PC-3 (cell line): ENCODE data around the gene SULT1B1. TPM values are rescaled to one million over a fixed set of nuclear protein-coding genes. Genes with fewer than 3 reads are reported as not detected.
A peak's percentile ranks its signal among the peaks of the same experiment; 100 is the strongest.

ENCODE experiments used
- ATAC-seq: fragments of 200-7000 bp; cut with Tn5 transposase; 2 replicates; pipeline ENCODE4 v1.9.1; 2020; ENCODE audit warnings: mild to moderate bottlenecking, moderate library complexity
- BruUV-seq: library from RNA; stranded (reverse); fragments of 400-500 nt; replicated peaks from 2 replicates; lab custom pipeline; 2021; lab: Mats Ljungman, UMichigan
- CTCF ChIA-PET: fragments of 300-600 bp; sonication (Branson Sonifier 250); formaldehyde crosslinking; loops from one replicate; lab custom pipeline; 2022; ENCODE audit warnings: antibody characterized with exemption; lab: Charles Lee
- POLR2A ChIA-PET: fragments of 300-600 bp; sonication (Branson Sonifier 250); formaldehyde crosslinking; loops from one replicate; lab custom pipeline; 2022; ENCODE audit warnings: antibody characterized with exemption; ENCODE audit not compliant: unreplicated experiment; lab: Charles Lee
- DNase-seq: peaks from one replicate; pipeline ENCODE4 v3.0.0-alpha.2; 2015
- H2AFZ ChIP-seq: fragments of 300-600 bp; sonication (generic); 2 replicates; pipeline ENCODE4 v1.6.0; 2016; ENCODE audit warnings: antibody characterized with exemption, low read length
- H3F3A ChIP-seq: fragments of 300-600 bp; sonication (generic); one replicate; pipeline ENCODE4 v1.6.0; 2017; ENCODE audit warnings: antibody characterized with exemption, low read length, control low read depth, mild to moderate bottlenecking; ENCODE audit not compliant: unreplicated experiment
- H3K27ac ChIP-seq: fragments of 300-600 bp; sonication (generic); 2 replicates; pipeline ENCODE4 v1.5.1; 2016; ENCODE audit warnings: mild to moderate bottlenecking, low read length
- H3K27me3 ChIP-seq: fragments of 300-600 bp; sonication (generic); 2 replicates; pipeline ENCODE4 v1.6.1; 2016; ENCODE audit warnings: low read length, mixed read lengths
- H3K36me3 ChIP-seq: fragments of 300-600 bp; sonication (generic); 2 replicates; pipeline ENCODE4 v1.6.1; 2016; ENCODE audit warnings: low read depth, mixed run types, low read length, mixed read lengths
- H3K4me1 ChIP-seq: fragments of 300-600 bp; sonication (generic); 2 replicates; pipeline ENCODE4 v1.5.1; 2016; ENCODE audit warnings: low read length; ENCODE audit not compliant: insufficient read depth
- H3K4me2 ChIP-seq: fragments of 300-600 bp; sonication (generic); 2 replicates; pipeline ENCODE4 v1.6.0; 2016; ENCODE audit warnings: low read length
- H3K4me3 ChIP-seq: fragments of 300-600 bp; sonication (generic); 2 replicates; pipeline ENCODE4 v1.5.1; 2016; ENCODE audit warnings: mild to moderate bottlenecking, low read length, mixed read lengths
- H3K79me2 ChIP-seq: fragments of 300-600 bp; sonication (generic); 2 replicates; pipeline ENCODE4 v1.6.1; 2017; ENCODE audit warnings: low read length, mixed read lengths
- H3K9ac ChIP-seq: fragments of 300-600 bp; sonication (generic); 2 replicates; pipeline ENCODE4 v1.6.0; 2016; ENCODE audit warnings: mild to moderate bottlenecking, low read length
- H3K9me2 ChIP-seq: fragments of 300-600 bp; sonication (generic); replicated peaks from 2 replicates; pipeline ENCODE4 v1.6.1; 2016; ENCODE audit warnings: mixed run types, low read length, mixed read lengths
- H3K9me3 ChIP-seq: fragments of 300-600 bp; sonication (generic); 2 replicates; pipeline ENCODE4 v1.6.1; 2016; ENCODE audit warnings: low read length, mixed read lengths
- H4K20me1 ChIP-seq: fragments of 300-600 bp; sonication (generic); 2 replicates; pipeline ENCODE4 v1.6.1; 2016; ENCODE audit warnings: low read length, mixed read lengths
- CTCF ChIP-seq: fragments of 300-600 bp; sonication (generic); conservative IDR thresholded peaks from 2 replicates; pipeline ENCODE4 v1.5.1; 2017; ENCODE audit warnings: antibody characterized with exemption, low read depth, mild to moderate bottlenecking, low read length
- EZH2 ChIP-seq: fragments of 300-600 bp; sonication (generic); IDR thresholded peaks from one replicate; pipeline ENCODE4 v1.6.1; 2017; ENCODE audit warnings: antibody characterized with exemption, mild to moderate bottlenecking, low read length; ENCODE audit not compliant: unreplicated experiment
- EZH2phosphoT487 ChIP-seq: fragments of 300-600 bp; sonication (generic); IDR thresholded peaks from 2 replicates; pipeline ENCODE4 v1.6.1; 2018; ENCODE audit warnings: mild to moderate bottlenecking, antibody characterized with exemption, low read length, borderline replicate concordance
- intact Hi-C: fragments of 100-400 bp; cut with micrococcal nuclease; formaldehyde crosslinking; loops from 2 replicates; pipeline ENCODE4 v1.9.0; 2023
- total RNA-seq: library from RNA; depleted of rRNA; stranded (reverse); fragments of >200 nt; gene quantifications from 2 replicates; pipeline ENCODE4 v1.2.3, GENCODE V29; 2014

SULT1B1 gene
- total RNA-seq, 1 experiment from 2014 or later, result 0.04 TPM

- H3K27ac ChIP-seq, result no peak overlapping the region
- no peak for DNase-seq
- ChIA-PET POLR2A (no interaction called here), CTCF (interaction anchor here (0.5 kb wide), 1 partner anchor 123 kb away, joined by 3 read pairs; no protein-coding TSS in a partner anchor)
- no peaks in the 10 kb centered on the region for H3K36me3 ChIP-seq
- H3K79me2 ChIP-seq, result no peaks in the 10 kb centered on the region
- no peaks in the 10 kb centered on the region for H3F3A ChIP-seq
- H4K20me1 ChIP-seq, result no peaks in the 10 kb centered on the region
- H3K4me3 ChIP-seq, result no peak overlapping the region
- H3K9ac ChIP-seq, result no peak overlapping the region
- no peak for ATAC-seq
- no peak for TF ChIP-seq CTCF
- no peak for TF ChIP-seq EZH2
- no peak for TF ChIP-seq EZH2phosphoT487
- no peak overlapping the region for H3K4me2 ChIP-seq
- H3K4me1 ChIP-seq, result peaks cover 5% of the 10 kb centered on the region; the same call in 1 of the 2 replicates
- no peaks in the 10 kb centered on the region for H3K27me3 ChIP-seq
- BruUV-seq, result no TSS peak
- H2AFZ ChIP-seq, result 0 out of 2 replicates have a peak overlapping the region, but pooled peaks have one; percentile 1
- intact Hi-C loops, result no loop called here
- no peaks in the 10 kb centered on the region for H3K9me3 ChIP-seq
- H3K9me2 ChIP-seq, result no peaks in the 10 kb centered on the region
These were observed 1.2 kb downstream of the SULT1B1 start for GRCh38 chr4:69759189-69759604.

- no peaks in the 10 kb centered on the region for H4K20me1 ChIP-seq
- peaks cover 5% of the 10 kb centered on the region; the same call in 1 of the 2 replicates for H3K4me1 ChIP-seq
- H3F3A ChIP-seq, result no peaks in the 10 kb centered on the region
- H3K79me2 ChIP-seq, result no peaks in the 10 kb centered on the region
- ATAC-seq, result no peak
- no peaks in the 10 kb centered on the region for H3K36me3 ChIP-seq
- intact Hi-C loops, result no loop called here
- no peak for DNase-seq
- H3K4me3 ChIP-seq, result no peak overlapping the region
- no peaks in the 10 kb centered on the region for H3K9me3 ChIP-seq
- TF ChIP-seq EZH2, result no peak
- TF ChIP-seq CTCF, result no peak
- no peak for TF ChIP-seq EZH2phosphoT487
- CTCF ChIA-PET, result no interaction called here
- no peak overlapping the region for H3K27ac ChIP-seq
- no peak overlapping the region for H3K4me2 ChIP-seq
- no peaks in the 10 kb centered on the region for H3K27me3 ChIP-seq
- POLR2A ChIA-PET, result no interaction called here
- no peak overlapping the region for H3K9ac ChIP-seq
- H3K9me2 ChIP-seq, result no peaks in the 10 kb centered on the region
- no TSS peak for BruUV-seq
- no peak overlapping the region for H2AFZ ChIP-seq
These were observed 3.0 kb downstream of the SULT1B1 start for GRCh38 chr4:69757464-69757863.

GRCh38 chr4:69754926-69755580 lies 5.4 kb downstream of the SULT1B1 start:
- no peaks in the 10 kb centered on the region for H3F3A ChIP-seq
- H3K36me3 ChIP-seq, result no peaks in the 10 kb centered on the region
- no peaks in the 10 kb centered on the region for H4K20me1 ChIP-seq
- peaks cover 15% of the 10 kb centered on the region for H3K4me1 ChIP-seq
- no peak for TF ChIP-seq EZH2phosphoT487
- TF ChIP-seq EZH2, result no peak
- TF ChIP-seq CTCF, result no peak
- H3K9me2 ChIP-seq, result no peaks in the 10 kb centered on the region
- no peaks in the 10 kb centered on the region for H3K27me3 ChIP-seq
- no peak overlapping the region for H3K27ac ChIP-seq
- H3K9ac ChIP-seq, result no peak overlapping the region
- ATAC-seq, result no peak
- no peaks in the 10 kb centered on the region for H3K79me2 ChIP-seq
- no peak overlapping the region for H3K4me2 ChIP-seq
- no peaks in the 10 kb centered on the region for H3K9me3 ChIP-seq
- no peak overlapping the region for H3K4me3 ChIP-seq
- CTCF ChIA-PET, result no interaction called here
- POLR2A ChIA-PET, result no interaction called here
- BruUV-seq, result no TSS peak
- no peak overlapping the region for H2AFZ ChIP-seq
- no peak for DNase-seq
- intact Hi-C loops, result no loop called here
